GM18520 (cell line): Measurements from ENCODE around the gene FOSB.

Experiments used
- ATAC-seq: cut with Tn5 transposase; IDR thresholded peaks from one replicate; pipeline ENCODE4 v1.9.1; 2021; ENCODE audit not compliant: unreplicated experiment

Gene FOSB

GRCh38 chr19:45467115-45467455 is 711 bp upstream of the FOSB start:
- ATAC-seq: no peak

GRCh38 chr19:45468159-45468651 is 409 bp downstream of the FOSB start:
- no peak for ATAC-seq

GRCh38 chr19:45468803-45469131 is 971 bp downstream of the FOSB start:
- no peak for ATAC-seq

GRCh38 chr19:45469132-45469944 is 1.5 kb downstream of the FOSB start:
- ATAC-seq: peak; percentile 54

GRCh38 chr19:45469945-45470761 is 2.4 kb downstream of the FOSB start:
- ATAC-seq: no peak

- no peak for ATAC-seq
Measured at GRCh38 chr19:45470762-45471081, 2.9 kb downstream of the FOSB start.

- ATAC-seq: no peak
Measured at GRCh38 chr19:45471111-45471930, 3.5 kb downstream of the FOSB start.

- ATAC-seq: no peak
Measured at GRCh38 chr19:45471931-45472562, 4.3 kb downstream of the FOSB start.

GRCh38 chr19:45472563-45473366 is 5.0 kb downstream of the FOSB start:
- ATAC-seq: no peak

- ATAC-seq: no peak
Measured at GRCh38 chr19:45473367-45473681, 5.5 kb downstream of the FOSB start.

- ATAC-seq: no peak
Measured at GRCh38 chr19:45473682-45474605, 6.1 kb downstream of the FOSB start.

GRCh38 chr19:45474606-45475521 is 7.1 kb downstream of the FOSB start:
- no peak for ATAC-seq

GRCh38 chr19:45475537-45476291 is 7.9 kb downstream of the FOSB start:
- ATAC-seq: no peak

- no peak for ATAC-seq
Measured at GRCh38 chr19:45476304-45476703, 8.5 kb downstream of the FOSB start.

GRCh38 chr19:45477186-45477585 is 9.4 kb downstream of the FOSB start:
- no peak for ATAC-seq

GRCh38 chr19:45477713-45478453 is 10.1 kb downstream of the FOSB start:
- ATAC-seq: no peak
